DMS79 treated with DMSO at 0.1 percent for 48 hours (cell line): ENCODE measurements around the gene POU4F1.

Source experiments
- DNase-seq: peaks from one replicate; lab custom pipeline; 2025; lab: John Stamatoyannopoulos, UW

The POU4F1 gene

DNA sequence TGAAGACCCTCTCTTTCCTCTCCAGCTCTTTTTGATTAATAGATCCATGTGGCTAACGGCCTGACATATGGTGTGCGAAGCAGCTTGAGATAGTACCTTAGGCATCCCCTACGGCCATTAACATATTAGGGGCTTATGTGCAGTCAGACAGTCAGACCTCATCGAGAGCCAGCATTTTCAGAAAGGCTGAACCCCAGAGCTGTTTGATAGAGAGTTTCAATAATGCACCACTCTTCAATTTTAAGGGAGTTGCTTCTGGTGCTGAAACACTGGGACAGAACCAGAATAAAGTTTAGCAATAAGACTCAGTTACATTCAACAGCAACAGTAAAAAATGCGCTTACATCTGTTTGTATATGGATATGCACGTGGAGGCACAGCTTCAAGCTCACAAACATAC lies 10.8 kb downstream of the POU4F1 start:
- no peak for DNase-seq

DNA sequence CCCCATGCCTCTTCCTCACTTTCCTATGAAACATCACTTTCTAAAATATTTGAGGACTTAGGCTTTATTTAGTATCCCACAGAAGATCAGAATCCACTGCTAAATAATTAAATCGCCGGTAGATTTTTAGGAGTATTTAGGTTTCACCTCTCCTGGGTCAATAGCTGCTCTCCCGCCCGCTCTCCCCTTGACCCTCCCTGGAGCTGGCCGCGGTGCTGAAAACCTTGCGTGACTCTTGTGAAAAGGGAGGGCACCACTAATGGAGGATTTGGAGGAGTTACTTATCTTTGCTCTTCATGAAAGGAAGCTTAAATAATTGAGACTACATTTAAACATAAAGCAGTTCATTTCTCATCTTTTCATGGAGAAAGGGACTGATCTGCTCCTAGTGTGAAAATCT lies 14.1 kb downstream of the POU4F1 start:
- no peak for DNase-seq

DNA sequence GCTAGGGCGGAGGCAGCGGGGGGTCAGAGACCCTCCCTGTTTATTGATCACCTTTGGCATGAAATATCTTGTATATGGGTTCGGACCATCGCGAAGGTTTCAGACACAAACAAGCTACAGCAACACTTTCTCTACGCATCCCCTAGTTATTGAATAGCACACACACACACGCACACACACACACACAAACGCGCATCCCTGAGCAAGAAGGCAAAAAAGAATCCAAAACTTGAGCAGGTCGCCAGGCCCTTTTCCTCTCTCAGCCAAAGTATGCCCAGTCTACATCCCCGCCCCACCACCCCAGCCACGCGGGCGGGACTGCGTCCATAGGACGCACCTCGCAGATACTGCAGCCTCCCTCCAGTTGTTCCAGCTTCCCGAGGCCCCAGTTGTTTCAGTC lies 16.0 kb downstream of the POU4F1 start:
- no peak for DNase-seq

DNA sequence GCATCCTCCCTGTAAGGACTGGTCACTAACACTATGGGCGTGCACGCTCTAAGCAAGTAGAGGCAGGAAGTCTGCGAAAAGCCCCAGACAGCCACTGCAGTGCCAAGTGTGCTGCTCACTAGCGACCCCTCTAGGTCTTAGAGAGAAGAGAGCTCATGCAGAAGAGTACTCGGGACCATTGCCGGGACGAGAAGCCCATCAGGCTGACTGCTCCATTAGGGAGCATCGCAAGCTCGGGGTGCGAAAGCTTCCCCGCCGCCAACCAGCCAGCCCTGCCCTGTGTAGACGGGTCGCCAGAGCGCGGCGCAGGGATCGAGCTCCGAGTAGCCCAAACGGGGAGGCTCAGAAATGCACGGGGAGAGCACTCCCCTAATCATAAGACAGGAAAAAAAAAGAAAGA lies 16.6 kb downstream of the POU4F1 start:
- DNase-seq = no peak

DNA sequence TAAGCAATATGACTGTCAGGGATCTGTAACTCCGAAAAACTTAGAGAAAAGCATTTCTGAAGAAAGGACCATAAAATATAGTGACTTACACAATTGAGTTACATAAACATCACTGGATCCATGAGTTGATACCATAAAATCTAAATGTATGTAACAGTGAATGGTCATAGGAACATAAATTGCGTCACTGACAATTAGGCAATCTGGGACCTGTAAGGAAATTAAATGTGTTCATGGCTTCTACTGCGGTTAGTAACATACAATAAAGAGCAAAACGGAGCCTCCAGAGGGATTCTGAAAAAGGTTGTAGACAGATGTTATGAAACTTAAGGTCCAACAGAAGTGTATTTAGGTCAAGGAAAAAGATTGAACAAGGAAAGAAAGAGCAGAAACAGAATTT lies 27.1 kb downstream of the POU4F1 start:
- no peak for DNase-seq

DNA sequence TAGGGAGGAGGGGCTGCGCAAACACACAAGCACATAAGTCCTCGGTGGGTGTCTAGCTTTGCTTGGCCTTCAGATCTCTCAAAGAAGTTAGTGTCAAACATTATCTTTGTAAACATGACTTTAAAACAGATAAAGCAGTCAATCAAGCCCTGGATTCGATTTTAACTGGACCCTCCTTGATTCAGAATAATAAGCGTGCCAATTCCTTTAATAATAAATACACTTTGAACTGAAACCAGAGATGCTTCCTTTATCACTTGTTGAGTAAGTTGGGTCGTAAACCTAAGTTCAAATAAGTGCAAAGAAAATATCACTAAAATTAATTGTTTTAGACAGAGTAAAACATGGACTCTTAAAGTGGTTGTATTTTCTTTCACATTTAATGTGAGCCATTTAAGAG lies 30.9 kb downstream of the POU4F1 start:
- no peak for DNase-seq

DNA sequence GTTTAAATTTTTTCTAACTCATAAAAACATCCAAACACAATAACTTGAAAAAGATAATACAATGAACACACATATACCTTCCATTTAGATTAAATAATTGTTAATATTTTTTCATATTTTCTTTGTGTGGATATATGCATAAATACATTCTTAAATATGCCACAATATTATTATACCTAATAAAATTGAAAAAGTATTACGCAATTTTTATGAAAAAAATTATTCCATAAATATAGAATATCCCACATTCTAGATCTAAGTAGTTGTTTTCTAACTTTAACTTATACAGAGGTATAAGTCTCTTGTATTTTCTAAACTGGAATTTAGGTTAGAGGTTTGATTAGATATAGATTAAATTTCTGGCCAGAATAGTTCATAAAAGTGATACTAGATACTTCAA lies 34.3 kb downstream of the POU4F1 start:
- DNase-seq = no peak

DNA sequence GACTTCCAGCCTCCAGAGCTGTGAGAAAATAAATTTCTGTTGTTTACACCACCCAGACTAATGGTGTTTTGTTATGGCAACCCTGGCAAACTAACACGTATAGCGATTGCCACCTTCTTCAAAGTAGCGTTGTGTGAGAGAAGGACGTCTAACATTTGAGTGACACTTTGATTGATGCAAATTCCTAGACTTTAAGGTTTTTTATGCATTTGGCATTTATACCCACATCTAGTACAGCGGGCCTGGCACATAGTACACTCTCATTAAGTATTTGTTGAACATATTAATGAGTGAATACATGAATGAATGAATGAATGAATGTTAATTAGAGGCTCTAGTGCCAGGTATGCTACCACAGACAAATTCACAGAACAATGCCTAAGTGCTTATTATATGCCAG lies 36.7 kb downstream of the POU4F1 start:
- no peak for DNase-seq

DNA sequence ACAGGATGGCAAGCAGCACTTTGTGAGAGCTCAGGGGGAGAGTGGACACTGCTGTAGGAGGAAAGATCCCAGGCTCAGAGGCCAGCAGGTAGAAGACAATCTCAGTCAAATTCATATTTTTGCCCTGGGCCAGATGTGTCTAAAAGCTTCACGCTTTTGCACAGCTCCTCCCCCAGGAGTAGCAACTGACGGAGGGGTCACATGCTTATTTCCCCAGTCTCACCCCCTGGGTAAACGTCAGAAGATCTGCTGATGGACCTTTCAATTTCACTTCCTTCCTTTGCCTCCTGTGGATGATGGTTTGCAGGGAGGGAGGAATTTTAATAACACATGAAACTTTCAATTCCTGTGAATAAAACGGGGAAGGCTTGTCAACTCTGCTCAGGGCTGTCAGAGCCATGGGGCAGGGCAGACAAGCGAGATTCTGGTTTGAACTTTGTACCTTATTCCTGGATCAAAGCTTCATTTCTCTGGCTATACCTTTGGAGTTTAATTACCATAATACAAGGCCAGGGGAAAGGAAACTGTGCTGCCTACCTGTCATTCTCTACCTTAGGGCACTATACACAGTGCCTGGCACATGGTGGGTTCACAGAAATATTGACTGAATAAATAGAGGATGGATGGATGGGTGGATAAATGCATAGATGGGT lies 41.0 kb downstream of the POU4F1 start:
- no peak for DNase-seq
